Rectal smooth muscle tissue (tissue), 1 donor: Measurements from ENCODE around the gene NVL.

Source experiments
- H3K27ac ChIP-seq: one replicate; pipeline ENCODE4 v1.7.0; 2013; ENCODE audit warnings: low read depth, low read length, inconsistent platforms
- H3K27me3 ChIP-seq: one replicate; pipeline ENCODE4 v1.7.0; 2013; ENCODE audit warnings: low read length; ENCODE audit not compliant: control insufficient read depth, insufficient read depth
- H3K36me3 ChIP-seq: one replicate; pipeline ENCODE4 v1.7.0; 2013; ENCODE audit warnings: low read length; ENCODE audit not compliant: control insufficient read depth, insufficient read depth
- H3K4me1 ChIP-seq: one replicate; pipeline ENCODE4 v1.7.0; 2013; ENCODE audit warnings: low read length; ENCODE audit not compliant: control insufficient read depth, insufficient read depth
- H3K4me3 ChIP-seq: one replicate; pipeline ENCODE4 v1.7.0; 2013; ENCODE audit warnings: low read length
- H3K9ac ChIP-seq: one replicate; pipeline ENCODE4 v1.7.0; 2013; ENCODE audit warnings: low read length

NVL gene

DNA sequence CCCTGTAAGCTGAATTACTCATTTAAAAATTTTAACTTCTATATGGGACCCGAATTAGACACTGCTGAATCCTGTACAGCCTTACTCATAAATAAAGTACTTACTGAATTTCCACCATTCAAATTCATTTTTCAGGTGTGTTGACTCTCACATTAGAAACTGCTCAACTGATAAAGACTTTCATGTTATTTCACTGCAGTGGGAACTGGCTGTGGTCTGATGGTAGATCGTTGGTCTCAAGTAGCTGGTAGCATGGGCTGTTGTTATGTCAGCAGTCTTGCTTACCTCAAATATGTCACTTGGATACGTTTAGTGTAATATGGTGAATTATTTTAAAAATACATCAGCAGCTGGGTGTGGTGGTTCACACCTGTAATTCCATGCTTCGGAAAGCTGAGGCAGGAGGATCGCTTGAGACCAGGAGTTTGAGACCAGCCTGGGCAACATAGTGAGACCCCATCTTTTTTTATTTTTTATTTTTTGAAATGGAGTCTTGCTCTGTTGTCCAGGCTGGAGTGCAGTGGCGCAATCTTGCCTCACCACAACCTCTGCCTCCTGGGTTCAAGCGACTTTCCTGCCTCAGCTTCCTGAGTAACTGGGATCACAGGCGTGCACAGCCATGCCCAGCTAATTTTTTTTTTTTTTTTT is 136.5 kb downstream of the NVL start:
- Histone ChIP-seq H3K27me3 (no peaks in the 10 kb centered on the region), H3K9ac (no peak overlapping the region), H3K27ac (no peak overlapping the region), H3K36me3 (peaks cover 5% of the 10 kb centered on the region), H3K4me1 (no peaks in the 10 kb centered on the region), H3K4me3 (no peak overlapping the region)

DNA sequence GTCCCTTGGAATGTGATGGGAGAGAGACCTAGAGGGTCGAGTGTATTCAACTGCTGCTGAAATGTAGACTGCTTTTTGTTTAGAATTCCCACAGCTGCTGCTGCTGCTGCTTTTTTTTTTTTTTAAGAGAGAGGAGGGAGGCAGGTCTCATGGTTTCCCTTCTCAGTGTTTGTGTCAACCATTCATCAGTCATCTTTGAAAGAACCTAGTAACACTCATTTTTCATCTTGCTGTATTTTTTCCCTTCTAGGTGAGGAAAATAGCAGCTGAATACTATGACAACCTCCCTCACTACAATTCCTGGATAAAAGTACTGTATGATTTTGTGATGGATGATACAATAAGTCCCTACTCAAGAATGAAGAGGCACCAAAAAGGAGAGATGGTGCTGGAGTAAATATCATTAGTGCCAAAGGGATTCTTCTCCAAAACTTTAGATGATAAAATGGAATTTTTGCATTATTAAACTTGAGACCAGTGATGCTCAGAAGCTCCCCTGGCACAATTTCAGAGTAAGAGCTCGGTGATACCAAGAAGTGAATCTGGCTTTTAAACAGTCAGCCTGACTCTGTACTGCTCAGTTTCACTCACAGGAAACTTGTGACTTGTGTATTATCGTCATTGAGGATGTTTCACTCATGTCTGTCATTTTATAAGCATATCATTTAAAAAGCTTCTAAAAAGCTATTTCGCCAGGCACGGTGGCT is 137.7 kb downstream of the NVL start:
- Histone ChIP-seq H3K4me1 (no peaks in the 10 kb centered on the region), H3K27ac (no peak overlapping the region), H3K27me3 (no peaks in the 10 kb centered on the region), H3K9ac (no peak overlapping the region), H3K4me3 (no peak overlapping the region), H3K36me3 (peaks cover 5% of the 10 kb centered on the region)

DNA sequence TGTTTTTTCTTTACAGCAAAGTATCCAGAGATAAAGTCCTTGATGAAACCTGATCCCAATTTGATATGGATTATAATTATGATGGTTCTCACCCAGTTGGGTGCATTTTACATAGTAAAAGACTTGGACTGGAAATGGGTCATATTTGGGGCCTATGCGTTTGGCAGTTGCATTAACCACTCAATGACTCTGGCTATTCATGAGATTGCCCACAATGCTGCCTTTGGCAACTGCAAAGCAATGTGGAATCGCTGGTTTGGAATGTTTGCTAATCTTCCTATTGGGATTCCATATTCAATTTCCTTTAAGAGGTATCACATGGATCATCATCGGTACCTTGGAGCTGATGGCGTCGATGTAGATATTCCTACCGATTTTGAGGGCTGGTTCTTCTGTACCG is 140.4 kb downstream of the NVL start:
- no peak overlapping the region for H3K4me3 ChIP-seq
- peaks cover 7% of the 10 kb centered on the region for H3K4me1 ChIP-seq
- peaks cover 5% of the 10 kb centered on the region for H3K36me3 ChIP-seq
- H3K27me3 ChIP-seq = no peaks in the 10 kb centered on the region
- no peak overlapping the region for H3K27ac ChIP-seq
- H3K9ac ChIP-seq = no peak overlapping the region

DNA sequence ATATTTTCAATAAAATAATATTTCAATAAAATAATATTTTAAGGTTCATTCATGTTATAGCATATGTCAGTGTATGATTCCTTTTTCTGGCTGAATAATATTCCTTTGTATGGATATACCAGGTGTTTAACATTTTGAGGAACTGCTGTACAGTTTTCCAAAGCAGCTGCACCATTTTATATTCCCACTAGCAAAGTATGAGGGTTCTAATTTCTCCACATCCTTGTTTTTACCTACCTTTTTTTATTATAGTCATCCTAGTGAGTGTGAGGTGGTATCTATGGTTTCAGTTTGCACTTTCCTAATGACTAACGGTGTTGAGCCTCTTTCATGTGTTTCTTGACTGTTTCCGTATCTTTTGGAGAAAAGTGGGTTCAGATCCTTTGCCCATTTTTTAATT is 141.7 kb downstream of the NVL start:
- H3K27me3 ChIP-seq = no peaks in the 10 kb centered on the region
- no peak overlapping the region for H3K9ac ChIP-seq
- H3K4me1 ChIP-seq = peaks cover 7% of the 10 kb centered on the region
- H3K36me3 ChIP-seq = peaks cover 2% of the 10 kb centered on the region
- H3K27ac ChIP-seq = no peak overlapping the region
- no peak overlapping the region for H3K4me3 ChIP-seq

DNA sequence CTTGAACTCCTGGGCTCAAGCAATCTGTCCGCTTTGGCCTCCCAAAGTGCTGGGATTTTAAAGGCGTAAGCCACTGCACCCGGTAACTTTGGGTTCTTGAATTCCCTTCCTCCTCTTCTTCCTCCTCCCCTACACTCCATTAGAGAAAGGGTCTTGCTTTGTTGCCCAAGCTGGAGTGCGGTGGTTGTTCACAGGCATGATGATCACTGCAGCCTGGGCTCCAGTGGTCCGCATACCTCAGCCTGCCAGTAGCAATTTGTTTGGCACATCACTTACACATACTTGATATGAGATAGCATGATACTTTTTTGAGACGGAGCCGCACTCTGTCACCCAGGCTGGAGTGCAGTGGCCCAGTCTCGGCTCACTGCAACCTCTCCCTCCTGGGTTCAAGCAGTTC is 144.8 kb downstream of the NVL start:
- Histone ChIP-seq H3K4me1 (peaks cover 11% of the 10 kb centered on the region), H3K27ac (no peak overlapping the region), H3K9ac (no peak overlapping the region), H3K36me3 (no peaks in the 10 kb centered on the region), H3K27me3 (no peaks in the 10 kb centered on the region), H3K4me3 (no peak overlapping the region)

DNA sequence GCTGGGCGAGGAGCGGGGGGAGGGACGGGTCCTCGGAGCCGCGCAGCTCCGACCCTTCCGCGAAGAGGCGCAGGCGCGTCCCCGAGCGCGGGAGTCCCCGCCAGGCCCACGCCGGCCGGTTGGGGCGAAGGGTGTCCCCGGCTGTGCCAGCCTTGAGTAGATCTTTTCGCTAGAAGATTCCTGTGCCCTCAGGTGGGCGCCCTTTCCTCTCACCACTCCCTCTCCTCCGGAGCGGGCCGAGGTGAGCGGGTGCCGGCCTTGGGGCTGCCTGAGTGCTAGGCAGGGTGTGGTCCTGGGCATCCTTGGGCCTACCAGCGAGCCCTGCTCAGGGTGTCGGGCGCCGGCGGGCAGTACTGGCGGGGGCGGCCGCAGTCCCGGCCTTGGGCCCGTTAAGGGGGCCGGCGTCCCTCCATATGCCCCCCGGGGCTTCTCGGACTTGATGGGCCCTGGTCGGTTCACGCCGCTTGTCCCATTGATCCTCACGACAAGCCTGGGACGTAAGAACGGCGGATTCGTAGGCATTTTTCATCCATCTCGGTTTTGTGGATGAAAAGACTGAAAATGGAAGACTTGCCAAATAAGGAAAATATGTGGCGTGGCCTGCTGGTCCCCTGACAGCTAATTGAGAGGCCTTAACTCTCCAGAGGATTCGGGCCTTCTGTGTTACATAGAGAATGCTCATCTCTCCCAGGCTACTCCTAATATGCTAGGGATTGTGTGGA is 146.2 kb downstream of the NVL start:
- Histone ChIP-seq H3K9ac (peak overlapping the region; percentile 98), H3K4me1 (peaks cover 11% of the 10 kb centered on the region), H3K36me3 (no peaks in the 10 kb centered on the region), H3K27me3 (no peaks in the 10 kb centered on the region), H3K4me3 (peak overlapping the region; percentile 87), H3K27ac (peak overlapping the region; percentile 97)

DNA sequence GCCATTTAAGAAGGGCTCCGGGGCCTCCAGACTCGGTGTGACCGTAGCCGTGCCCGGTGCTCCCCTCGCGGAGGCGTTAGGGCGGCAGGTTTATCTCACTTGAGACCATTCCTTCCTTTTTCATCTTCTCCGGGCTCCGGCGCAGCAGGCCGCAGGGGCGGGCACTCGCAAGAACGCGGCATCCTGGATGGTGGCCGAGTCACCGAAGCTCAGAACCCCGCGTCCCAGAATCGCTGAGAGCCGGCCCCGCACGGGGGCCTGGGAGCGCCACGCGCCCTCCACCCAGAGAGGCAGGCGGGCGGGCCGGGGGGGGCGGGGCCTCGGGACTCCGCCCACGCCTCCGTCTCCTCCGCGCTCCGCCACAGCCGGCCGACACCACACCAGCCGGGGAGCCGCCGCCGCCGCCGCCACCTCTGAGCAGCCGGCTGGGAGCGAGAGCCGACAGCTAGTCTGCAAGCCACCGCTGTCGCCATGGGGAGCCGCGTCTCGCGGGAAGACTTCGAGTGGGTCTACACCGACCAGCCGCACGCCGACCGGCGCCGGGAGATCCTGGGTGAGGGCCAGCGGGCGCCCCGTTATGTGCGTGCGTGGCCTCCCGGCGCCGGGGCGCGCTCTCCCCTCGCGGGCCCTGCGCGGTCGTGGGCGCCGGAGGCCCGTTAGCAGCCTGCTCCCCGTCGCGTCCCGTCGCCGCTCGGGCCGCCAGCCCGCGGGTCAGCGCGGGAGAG is 146.9 kb downstream of the NVL start, which contains the start of gene DEGS1:
DEGS1 (plus strand) TSS at position 375 of the 725 bp plus-strand sequence; CDS start at position 472, 97 bp downstream.
- peaks cover 11% of the 10 kb centered on the region for H3K4me1 ChIP-seq
- peak within 1 kb of the TSS; percentile 98 for H3K9ac ChIP-seq
- H3K27me3 ChIP-seq = no peaks in the 10 kb centered on the region
- no peaks in the 10 kb centered on the region for H3K36me3 ChIP-seq
- H3K4me3 ChIP-seq = peak within 1 kb of the TSS; percentile 87
- H3K27ac ChIP-seq = peak within 1 kb of the TSS; percentile 97

DNA sequence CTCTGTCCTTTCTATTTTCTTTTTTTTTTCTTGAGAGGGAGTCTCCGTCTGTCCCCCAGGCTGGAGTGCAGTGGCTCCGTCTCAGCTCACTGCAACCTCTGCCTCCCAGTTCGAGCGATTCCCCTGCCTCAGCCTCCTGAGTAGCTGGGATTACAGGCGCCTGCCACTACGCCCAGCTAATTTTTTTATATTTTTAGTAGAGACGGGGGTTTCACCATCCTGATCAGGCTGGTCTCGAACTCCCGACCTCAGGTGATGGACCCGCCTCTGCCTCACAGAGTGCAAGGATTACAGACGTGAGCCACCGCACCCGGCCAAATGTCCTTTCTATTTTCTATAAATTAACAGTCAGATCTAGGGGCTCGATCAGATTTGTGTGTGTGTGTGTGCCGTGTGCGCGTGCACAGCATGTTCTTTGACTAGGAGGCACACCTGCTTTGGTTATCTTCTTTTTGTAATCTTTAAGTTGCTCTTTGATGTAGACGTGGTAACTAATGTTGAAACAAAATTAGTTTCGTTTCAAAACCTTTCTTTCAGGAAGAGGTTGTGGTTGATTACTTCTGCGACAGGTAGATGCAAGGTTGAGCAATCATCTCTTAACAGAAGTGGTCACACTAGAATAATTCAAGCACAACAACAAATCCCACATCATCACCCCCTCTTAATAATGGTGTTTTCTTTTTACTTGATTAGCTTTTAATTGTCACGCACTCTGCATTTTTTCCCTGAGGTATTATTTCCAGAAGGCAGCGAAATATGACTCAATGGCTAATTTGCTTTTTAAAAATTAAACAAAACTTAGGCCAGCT is 147.7 kb downstream of the NVL start:
- Histone ChIP-seq H3K36me3 (no peaks in the 10 kb centered on the region), H3K4me1 (peaks cover 11% of the 10 kb centered on the region), H3K4me3 (peak overlapping the region; percentile 80), H3K9ac (peak overlapping the region; percentile 68), H3K27ac (peak overlapping the region; percentile 97), H3K27me3 (no peaks in the 10 kb centered on the region)

DNA sequence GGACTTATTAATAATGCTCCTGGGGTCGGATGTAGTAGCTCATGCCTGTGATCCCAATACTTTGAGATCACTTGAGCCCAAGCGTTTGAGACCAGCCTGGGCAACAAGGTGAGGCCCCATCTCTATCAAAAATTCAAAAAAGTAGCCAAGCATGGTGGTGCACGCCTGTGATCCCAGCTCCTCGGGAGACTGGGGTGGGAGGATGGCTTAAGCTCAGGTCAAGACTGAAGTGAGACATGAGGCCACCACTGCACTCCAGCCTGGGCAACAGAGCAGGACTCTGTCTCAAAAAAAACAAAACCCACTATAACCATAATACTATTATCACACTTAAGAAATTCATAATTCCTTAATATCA is 148.5 kb downstream of the NVL start:
- Histone ChIP-seq H3K9ac (no peak overlapping the region), H3K27me3 (no peaks in the 10 kb centered on the region), H3K27ac (no peak overlapping the region), H3K4me1 (peaks cover 11% of the 10 kb centered on the region), H3K36me3 (no peaks in the 10 kb centered on the region), H3K4me3 (no peak overlapping the region)

DNA sequence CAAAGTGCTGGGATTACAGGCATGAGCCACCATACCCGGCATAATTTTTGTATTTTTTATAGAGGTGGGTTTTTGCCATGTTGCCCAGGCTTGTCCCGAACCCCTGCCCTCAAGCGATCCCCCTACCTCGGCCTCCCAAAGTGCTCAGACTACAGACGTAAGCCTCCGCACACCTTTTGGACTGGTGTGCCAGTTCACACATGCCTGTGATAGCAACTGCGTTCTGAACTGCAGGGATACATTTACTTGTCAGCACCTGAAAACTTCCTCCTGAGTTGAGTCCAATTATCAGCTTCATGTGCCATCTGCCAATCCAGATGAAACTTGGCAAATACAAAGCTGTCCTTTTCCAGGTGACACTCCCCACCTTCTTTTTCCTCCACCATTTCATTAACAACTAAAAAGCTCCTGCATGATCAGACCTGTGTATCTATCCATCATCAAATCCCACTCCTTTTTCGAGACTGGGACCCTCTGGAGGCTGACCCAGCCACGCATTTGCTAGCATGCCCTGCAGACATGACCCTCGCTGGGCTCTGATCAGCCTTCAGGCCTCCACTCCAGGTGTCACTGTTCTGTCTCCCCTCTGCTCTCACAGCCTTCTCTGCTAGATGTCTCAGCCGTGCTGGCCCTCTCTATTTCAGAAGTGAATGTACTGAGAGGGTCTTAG is 149.1 kb downstream of the NVL start:
- Histone ChIP-seq H3K4me3 (no peak overlapping the region), H3K27me3 (no peaks in the 10 kb centered on the region)

DNA sequence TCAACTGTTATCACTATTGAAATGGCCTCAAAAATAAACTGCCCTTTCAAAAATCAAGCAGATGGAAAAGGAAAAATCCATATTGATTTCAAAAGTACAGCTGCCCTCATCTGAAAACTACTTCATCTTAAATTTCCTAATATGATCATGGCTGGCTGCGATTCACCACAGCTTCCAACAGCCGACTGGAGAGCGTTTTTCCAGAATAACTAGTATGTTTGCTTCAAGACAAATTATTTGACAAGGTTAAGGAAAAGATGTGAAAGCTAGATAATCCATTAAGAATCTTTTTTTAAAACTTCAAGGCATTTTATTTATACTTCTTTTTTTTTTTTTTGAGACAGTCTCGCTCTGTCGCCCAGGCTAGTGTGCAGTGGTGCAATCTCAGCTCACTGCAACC is 151.1 kb downstream of the NVL start:
- no peaks in the 10 kb centered on the region for H3K36me3 ChIP-seq
- H3K4me1 ChIP-seq = peaks cover 4% of the 10 kb centered on the region
- H3K27me3 ChIP-seq = no peaks in the 10 kb centered on the region
- no peak overlapping the region for H3K4me3 ChIP-seq
- H3K9ac ChIP-seq = no peak overlapping the region
- no peak overlapping the region for H3K27ac ChIP-seq

More for the DNA sequence above, 149.1 kb downstream of the NVL start:
- Histone ChIP-seq H3K4me1 (peaks cover 11% of the 10 kb centered on the region), H3K36me3 (no peaks in the 10 kb centered on the region), H3K27ac (no peak overlapping the region), H3K9ac (no peak overlapping the region)
